ENCODE data around the gene EEPD1.

DNA sequence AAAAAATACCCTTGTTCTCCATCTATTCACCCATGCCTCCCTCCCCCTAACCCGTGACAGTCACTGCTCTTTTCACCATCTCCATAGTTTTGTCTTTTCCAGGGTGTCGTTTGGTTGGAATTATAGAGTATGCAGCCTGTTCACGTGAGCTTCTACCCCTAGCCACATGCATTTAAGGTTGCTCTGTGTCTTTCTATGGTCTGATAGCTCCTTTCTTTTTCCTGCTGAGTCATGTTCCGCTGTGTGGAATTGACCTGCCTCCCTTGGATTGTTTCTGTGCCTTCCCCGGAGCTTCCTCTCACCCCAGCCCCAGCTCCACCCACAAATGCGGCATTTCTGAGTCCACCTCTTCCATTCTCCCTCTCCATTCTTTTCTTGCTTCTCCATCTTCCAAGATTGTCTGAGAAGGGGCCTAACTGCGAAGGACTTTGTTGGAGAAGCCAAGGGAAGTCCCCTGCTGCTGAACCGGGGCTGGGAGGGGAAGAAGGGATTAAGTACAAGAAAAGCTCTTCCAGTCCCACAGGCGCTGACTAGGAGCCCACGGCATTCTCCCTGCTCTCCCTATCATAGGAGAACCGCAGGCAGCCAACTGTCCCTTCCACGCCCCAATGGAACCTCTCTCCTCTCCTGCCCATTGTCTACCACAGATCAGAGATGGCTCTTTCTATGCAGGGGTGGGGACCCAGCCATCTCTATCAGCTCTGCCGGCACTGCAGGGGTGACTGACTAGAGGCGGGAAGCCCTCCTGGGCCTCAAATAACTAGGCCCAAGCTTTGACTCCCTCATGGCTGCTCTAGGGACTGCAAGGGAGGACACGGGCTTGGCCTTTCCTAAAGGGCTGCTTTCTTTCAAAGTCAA, 149.1 kb downstream of the EEPD1 start:
- TF ChIP-seq, protein P1, sequence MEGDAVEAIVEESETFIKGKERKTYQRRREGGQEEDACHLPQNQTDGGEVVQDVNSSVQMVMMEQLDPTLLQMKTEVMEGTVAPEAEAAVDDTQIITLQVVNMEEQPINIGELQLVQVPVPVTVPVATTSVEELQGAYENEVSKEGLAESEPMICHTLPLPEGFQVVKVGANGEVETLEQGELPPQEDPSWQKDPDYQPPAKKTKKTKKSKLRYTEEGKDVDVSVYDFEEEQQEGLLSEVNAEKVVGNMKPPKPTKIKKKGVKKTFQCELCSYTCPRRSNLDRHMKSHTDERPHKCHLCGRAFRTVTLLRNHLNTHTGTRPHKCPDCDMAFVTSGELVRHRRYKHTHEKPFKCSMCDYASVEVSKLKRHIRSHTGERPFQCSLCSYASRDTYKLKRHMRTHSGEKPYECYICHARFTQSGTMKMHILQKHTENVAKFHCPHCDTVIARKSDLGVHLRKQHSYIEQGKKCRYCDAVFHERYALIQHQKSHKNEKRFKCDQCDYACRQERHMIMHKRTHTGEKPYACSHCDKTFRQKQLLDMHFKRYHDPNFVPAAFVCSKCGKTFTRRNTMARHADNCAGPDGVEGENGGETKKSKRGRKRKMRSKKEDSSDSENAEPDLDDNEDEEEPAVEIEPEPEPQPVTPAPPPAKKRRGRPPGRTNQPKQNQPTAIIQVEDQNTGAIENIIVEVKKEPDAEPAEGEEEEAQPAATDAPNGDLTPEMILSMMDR (IDR thresholded peaks at IDR 0.05) = no peak
- TF ChIP-seq POLR2AphosphoS5 (IDR thresholded peaks at IDR 0.05) (no peak), POLR2A (IDR thresholded peaks at IDR 0.05) (no peak)
